ENCODE data around the gene ZNF644. TPM values are rescaled to one million over a fixed set of nuclear protein-coding genes. Genes with fewer than 3 reads are reported as not detected.
A peak's percentile ranks its signal among the peaks of the same experiment; 100 is the strongest.
"Not testable (repeated sequence)": the region's sequence is repeated elsewhere in the genome, so short reads cannot be mapped to it uniquely, and the experiment has no call there.

ZNF644 gene
- total RNA-seq, 1 donor from 2014 or later: 177 TPM

GRCh38 chr1:90940746-90941145 is 81.1 kb downstream of the ZNF644 start:
- Histone ChIP-seq H3K9ac (no peak overlapping the region), H3K79me2 (ENCODE audit: low read depth) (peaks cover 96% of the 10 kb centered on the region), H3K4me2 (no peak overlapping the region), H3K4me1 (peaks cover 11% of the 10 kb centered on the region), H3K36me3 (peaks cover 19% of the 10 kb centered on the region), H3F3A (ENCODE audit: low read depth) (no peaks in the 10 kb centered on the region), H3K4me3 (no peak overlapping the region), H2AFZ (replicated peaks) (no peak overlapping the region), H4K20me1 (ENCODE audit: low read depth) (peaks cover 22% of the 10 kb centered on the region), H3K27me3 (no peaks in the 10 kb centered on the region), H3K9me3 (ENCODE audit: low read depth) (no peaks in the 10 kb centered on the region), H3K27ac (no peak overlapping the region)
- no peak for DNase-seq (ENCODE audit: low spot score)
- Mint-ChIP-seq H3K4me3 (no peak overlapping the region), H3K27me3 (ENCODE audit: insufficient read depth, low read depth) (no peaks in the 10 kb centered on the region), H3K4me1 (no peaks in the 10 kb centered on the region), H3K36me3 (peaks cover 52% of the 10 kb centered on the region), H3K27ac (no peak overlapping the region), H3K9me3 (no peaks in the 10 kb centered on the region)
- TF ChIP-seq EZH2phosphoT487 (IDR thresholded peaks at IDR 0.05) (no peak), CTCF (IDR thresholded peaks at IDR 0.05) (no peak), EZH2 (IDR thresholded peaks at IDR 0.05) (no peak)

- Mint-ChIP-seq H3K4me3 (no peak overlapping the region), H3K9me3 (no peaks in the 10 kb centered on the region), H3K4me1 (no peaks in the 10 kb centered on the region), H3K27ac (no peak overlapping the region), H3K27me3 (ENCODE audit: insufficient read depth, low read depth) (peaks cover 2% of the 10 kb centered on the region), H3K36me3 (peaks cover 55% of the 10 kb centered on the region)
- Histone ChIP-seq H3K9ac (no peak overlapping the region), H3K4me1 (peaks cover 11% of the 10 kb centered on the region), H3K9me3 (ENCODE audit: low read depth) (no peaks in the 10 kb centered on the region), H3K4me2 (peak overlapping the region; percentile 1), H3F3A (ENCODE audit: low read depth) (no peaks in the 10 kb centered on the region), H3K27me3 (no peaks in the 10 kb centered on the region), H3K27ac (no peak overlapping the region), H4K20me1 (ENCODE audit: low read depth) (peaks cover 44% of the 10 kb centered on the region), H3K4me3 (no peak overlapping the region), H3K79me2 (ENCODE audit: low read depth) (peaks cover 96% of the 10 kb centered on the region), H3K36me3 (peaks cover 23% of the 10 kb centered on the region), H2AFZ (replicated peaks) (no peak overlapping the region)
- no peak for TF ChIP-seq EZH2phosphoT487 (IDR thresholded peaks at IDR 0.05)
- no peak for TF ChIP-seq EZH2 (IDR thresholded peaks at IDR 0.05)
- no peak for TF ChIP-seq CTCF (IDR thresholded peaks at IDR 0.05)
- DNase-seq (ENCODE audit: low spot score): no peak
Measured at GRCh38 chr1:90936731-90937130, 85.1 kb downstream of the ZNF644 start.

GRCh38 chr1:90936061-90936460 is 85.8 kb downstream of the ZNF644 start:
- H3K27ac Mint-ChIP-seq: no peak overlapping the region
- no peak overlapping the region for H3K4me3 Mint-ChIP-seq
- peaks cover 2% of the 10 kb centered on the region for H3K27me3 Mint-ChIP-seq (ENCODE audit: insufficient read depth, low read depth)
- Histone ChIP-seq H4K20me1 (ENCODE audit: low read depth) (peaks cover 45% of the 10 kb centered on the region), H3K9ac (no peak overlapping the region), H2AFZ (replicated peaks) (no peak overlapping the region), H3K4me1 (peaks cover 11% of the 10 kb centered on the region), H3K36me3 (peaks cover 19% of the 10 kb centered on the region), H3K4me2 (no peak overlapping the region), H3K27me3 (no peaks in the 10 kb centered on the region), H3K27ac (no peak overlapping the region), H3F3A (ENCODE audit: low read depth) (no peaks in the 10 kb centered on the region), H3K4me3 (no peak overlapping the region), H3K9me3 (ENCODE audit: low read depth) (no peaks in the 10 kb centered on the region), H3K79me2 (ENCODE audit: low read depth) (peaks cover 97% of the 10 kb centered on the region)
- H3K4me1 Mint-ChIP-seq: no peaks in the 10 kb centered on the region
- TF ChIP-seq EZH2phosphoT487 (IDR thresholded peaks at IDR 0.05) (no peak), CTCF (IDR thresholded peaks at IDR 0.05) (no peak), EZH2 (IDR thresholded peaks at IDR 0.05) (no peak)
- no peak for DNase-seq (ENCODE audit: low spot score)
- no peaks in the 10 kb centered on the region for H3K9me3 Mint-ChIP-seq
- peaks cover 53% of the 10 kb centered on the region for H3K36me3 Mint-ChIP-seq

GRCh38 chr1:90928231-90928630 is 93.6 kb downstream of the ZNF644 start:
- not testable (repeated sequence) for H3K27ac ChIP-seq; H3K27me3 Mint-ChIP-seq (ENCODE audit: insufficient read depth, low read depth); H3K4me2 ChIP-seq; H3K4me3 ChIP-seq; H3K27ac Mint-ChIP-seq; H3K27me3 ChIP-seq; H3K9ac ChIP-seq; H3K9me3 ChIP-seq (ENCODE audit: low read depth); H3K4me3 Mint-ChIP-seq; H3K36me3 ChIP-seq; H2AFZ ChIP-seq (replicated peaks); H3K9me3 Mint-ChIP-seq; DNase-seq (ENCODE audit: low spot score)
- Mint-ChIP-seq H3K36me3 (peaks cover 32% of the 10 kb centered on the region), H3K4me1 (peaks cover 20% of the 10 kb centered on the region)
- H3F3A ChIP-seq (ENCODE audit: low read depth): peaks cover 36% of the 10 kb centered on the region
- H4K20me1 ChIP-seq (ENCODE audit: low read depth): peaks cover 57% of the 10 kb centered on the region
- peaks cover 42% of the 10 kb centered on the region for H3K4me1 ChIP-seq
- H3K79me2 ChIP-seq (ENCODE audit: low read depth): peaks cover 99% of the 10 kb centered on the region

GRCh38 chr1:90927674-90928073 is 94.2 kb downstream of the ZNF644 start:
- H3K9me3 Mint-ChIP-seq; H3K27ac Mint-ChIP-seq; H3K4me2 ChIP-seq; H3K4me3 ChIP-seq; H2AFZ ChIP-seq (replicated peaks); H3K9ac ChIP-seq; H3K9me3 ChIP-seq (ENCODE audit: low read depth); DNase-seq (ENCODE audit: low spot score); H3K27me3 ChIP-seq; H3K27me3 Mint-ChIP-seq (ENCODE audit: insufficient read depth, low read depth); H3K36me3 ChIP-seq; H3K4me3 Mint-ChIP-seq: not testable (repeated sequence)
- H4K20me1 ChIP-seq (ENCODE audit: low read depth): peaks cover 61% of the 10 kb centered on the region
- peaks cover 48% of the 10 kb centered on the region for H3K4me1 ChIP-seq
- peak overlapping the region; percentile 16 for H3K27ac ChIP-seq
- H3K79me2 ChIP-seq (ENCODE audit: low read depth): peaks cover 99% of the 10 kb centered on the region
- H3K36me3 Mint-ChIP-seq: peaks cover 35% of the 10 kb centered on the region
- H3K4me1 Mint-ChIP-seq: peaks cover 20% of the 10 kb centered on the region
- H3F3A ChIP-seq (ENCODE audit: low read depth): peaks cover 36% of the 10 kb centered on the region

Measured in neural progenitor cell (in vitro differentiated cells).